ENCODE results near the gene DPYSL4.

The DPYSL4 gene

DNA sequence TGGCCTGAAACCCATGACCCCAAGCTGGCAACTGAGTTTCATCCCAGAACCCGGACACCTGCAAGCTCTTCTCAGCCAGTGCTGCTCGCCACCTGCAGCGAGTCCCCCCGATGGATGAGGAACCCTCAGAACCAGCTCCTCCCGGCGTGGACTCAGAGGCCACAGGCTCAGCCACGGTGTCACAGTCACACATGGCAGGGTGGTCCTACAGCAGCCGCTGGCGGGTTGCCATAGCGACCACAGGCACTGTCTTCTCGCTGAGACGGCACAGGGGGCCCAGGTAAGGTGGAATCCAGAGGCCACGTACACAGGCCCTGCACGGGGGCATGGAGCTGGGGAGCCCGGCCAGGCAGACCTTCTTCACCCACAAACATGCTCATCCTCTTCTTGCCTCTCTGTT is 53.4 kb downstream of the DPYSL4 start:
- TF ChIP-seq CTCF (IDR thresholded peaks at IDR 0.05): no peak

DNA sequence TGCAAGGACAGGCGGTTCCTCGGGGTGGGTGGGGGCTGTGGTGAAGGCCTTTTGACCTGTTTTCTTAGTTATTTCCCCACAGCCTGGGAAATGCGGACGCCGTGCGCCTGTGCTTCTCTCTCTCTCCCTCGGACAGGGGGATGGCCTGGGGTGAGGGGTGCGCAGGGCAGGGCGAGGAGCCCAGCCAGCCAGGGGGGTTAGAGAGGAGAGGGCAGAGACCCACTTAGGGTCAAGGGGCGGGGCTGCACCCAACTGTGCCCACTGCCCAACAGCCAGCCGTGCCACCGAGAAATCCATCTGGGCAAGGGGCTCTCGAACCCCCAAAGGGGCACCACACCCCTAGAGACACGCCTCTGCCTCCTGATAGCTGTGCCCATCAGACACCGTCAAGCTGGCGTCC is 53.8 kb downstream of the DPYSL4 start:
- no peak for TF ChIP-seq CTCF (IDR thresholded peaks at IDR 0.05)

GRCh38 chr10:132241086-132241485 is 54.3 kb downstream of the DPYSL4 start:
- no peak for TF ChIP-seq CTCF (IDR thresholded peaks at IDR 0.05)

DNA sequence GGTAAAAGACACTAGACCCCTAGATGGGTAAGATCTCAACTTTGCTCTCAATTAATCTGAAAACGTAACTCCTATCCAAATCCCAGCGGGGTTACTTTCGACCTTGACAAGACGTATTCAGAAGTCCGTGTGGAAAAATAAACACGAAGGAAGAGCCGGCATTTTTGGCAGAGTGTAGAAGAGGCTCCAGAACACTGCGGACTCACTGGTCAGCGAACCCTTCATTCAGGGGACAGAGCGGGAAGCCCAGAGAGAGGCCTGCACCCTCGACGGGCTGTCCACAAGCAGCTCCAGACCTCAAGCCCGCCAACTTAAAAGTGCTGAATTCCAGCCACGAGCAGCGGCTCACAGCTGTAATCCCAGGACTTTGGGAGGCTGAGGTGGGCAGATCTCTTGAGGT is 54.7 kb downstream of the DPYSL4 start:
- no peak for TF ChIP-seq CTCF (IDR thresholded peaks at IDR 0.05)

GRCh38 chr10:132242103-132242840 is 55.5 kb downstream of the DPYSL4 start:
- TF ChIP-seq CTCF (IDR thresholded peaks at IDR 0.05): no peak

DNA sequence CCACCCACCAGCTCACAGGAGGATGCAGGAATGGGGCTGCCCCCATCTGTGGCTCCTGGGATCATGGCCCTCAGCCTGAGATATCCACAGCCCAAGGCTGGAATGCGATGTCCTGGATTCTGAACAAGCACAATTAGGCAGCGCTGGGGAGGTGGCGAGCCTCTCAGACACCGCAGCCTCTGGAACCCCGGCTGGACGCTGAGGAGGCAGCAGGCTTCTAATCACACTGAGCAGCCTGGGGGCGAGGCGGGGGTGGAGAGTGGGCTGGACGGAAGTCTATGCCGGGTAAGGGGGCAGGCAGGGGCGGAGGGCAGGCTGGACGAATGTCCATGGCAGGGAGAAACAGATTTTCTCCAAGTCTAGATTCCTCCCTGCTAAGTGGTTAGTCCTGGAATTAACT is 56.4 kb downstream of the DPYSL4 start:
- no peak for TF ChIP-seq CTCF (IDR thresholded peaks at IDR 0.05)

DNA sequence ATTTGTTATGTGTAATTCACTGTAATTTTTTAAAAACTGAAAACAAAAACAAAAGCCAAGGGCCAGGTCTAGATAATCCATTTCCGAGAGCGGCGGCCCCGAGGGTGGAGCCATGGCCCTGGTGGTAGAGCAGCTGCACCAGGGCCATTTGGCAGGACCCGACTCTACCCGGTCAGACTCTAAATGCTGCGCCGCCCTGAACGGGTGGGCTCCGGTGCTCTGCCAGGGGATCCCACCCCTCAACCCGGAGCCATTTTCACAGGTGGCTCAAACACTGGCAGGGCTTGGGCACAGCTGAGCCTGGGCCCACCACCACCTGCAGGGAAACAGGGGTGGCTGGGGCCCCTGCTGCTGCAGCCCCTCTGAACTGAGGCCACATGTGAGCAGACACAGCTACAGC is 56.9 kb downstream of the DPYSL4 start:
- no peak for TF ChIP-seq CTCF (IDR thresholded peaks at IDR 0.05)

- no peak for TF ChIP-seq CTCF (IDR thresholded peaks at IDR 0.05)
These were observed 58.3 kb downstream of the DPYSL4 start for GRCh38 chr10:132245056-132245455.

All from LNCAP (cell line).